ENCODE data around the gene AHNAK2. TPM values are rescaled to one million over a fixed set of nuclear protein-coding genes. Genes with fewer than 3 reads are reported as not detected.
"Not testable (repeated sequence)": the region's sequence is repeated elsewhere in the genome, so short reads cannot be mapped to it uniquely, and the experiment has no call there.

The AHNAK2 gene
- total RNA-seq, 1 experiment from 2014 or later, result 10.4 TPM

- DNase-seq (ENCODE audit: low read depth), result no peak
Measured at GRCh38 chr14:104954746-104955395, 23.3 kb downstream of the AHNAK2 start.

GRCh38 chr14:104953896-104954656 is 24.1 kb downstream of the AHNAK2 start:
- no peak for DNase-seq (ENCODE audit: low read depth)

GRCh38 chr14:104953097-104953496 is 25.1 kb downstream of the AHNAK2 start:
- no peak for DNase-seq (ENCODE audit: low read depth)

DNA sequence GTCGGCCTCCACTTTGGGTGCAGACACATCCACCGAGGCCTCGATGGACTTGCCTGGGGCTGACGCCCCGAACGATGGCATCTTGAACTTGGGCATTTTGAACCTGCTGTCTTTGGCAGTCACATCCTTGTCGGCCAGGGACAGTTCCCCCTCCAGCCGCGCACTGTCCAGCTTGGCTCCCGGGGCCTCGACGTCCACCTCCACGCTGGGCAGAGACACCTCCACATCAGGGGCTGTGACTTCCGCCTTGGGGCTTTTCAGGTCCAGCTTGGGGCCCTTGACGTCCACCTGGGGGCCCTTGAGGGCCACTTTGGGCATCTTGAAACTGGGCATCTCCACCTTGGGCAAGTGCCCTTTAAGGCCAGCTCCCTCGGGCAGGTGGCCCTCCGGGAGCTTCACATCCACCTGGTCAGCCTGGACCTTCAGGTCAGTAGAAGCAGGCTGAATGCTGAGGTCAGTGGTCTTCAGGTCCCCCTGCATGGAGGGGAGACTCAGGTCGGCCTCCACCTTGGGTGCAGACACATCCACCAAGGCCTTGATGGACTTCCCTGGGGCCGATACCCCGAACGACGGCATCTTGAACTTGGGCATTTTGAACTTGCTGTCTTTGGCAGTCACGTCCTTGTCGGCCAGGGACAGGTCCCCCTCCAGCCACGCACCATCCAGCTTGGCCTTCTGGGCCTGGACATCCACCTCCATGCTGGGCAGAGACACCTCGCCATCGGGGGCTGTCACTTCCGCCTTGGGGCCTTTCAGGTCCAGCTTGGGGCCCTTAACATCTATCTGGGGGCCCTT is 26.1 kb downstream of the AHNAK2 start:
- not testable (repeated sequence) for DNase-seq (ENCODE audit: low read depth)

GRCh38 chr14:104950701-104951100 is 27.5 kb downstream of the AHNAK2 start:
- not testable (repeated sequence) for DNase-seq (ENCODE audit: low read depth)

- DNase-seq (ENCODE audit: low read depth), result no peak
Measured at GRCh38 chr14:104950021-104950420, 28.2 kb downstream of the AHNAK2 start.

GRCh38 chr14:104949406-104949955 is 28.7 kb downstream of the AHNAK2 start:
- not testable (repeated sequence) for DNase-seq (ENCODE audit: low read depth)

GRCh38 chr14:104948736-104949031 is 29.5 kb downstream of the AHNAK2 start:
- DNase-seq (ENCODE audit: low read depth), result no peak

DNA sequence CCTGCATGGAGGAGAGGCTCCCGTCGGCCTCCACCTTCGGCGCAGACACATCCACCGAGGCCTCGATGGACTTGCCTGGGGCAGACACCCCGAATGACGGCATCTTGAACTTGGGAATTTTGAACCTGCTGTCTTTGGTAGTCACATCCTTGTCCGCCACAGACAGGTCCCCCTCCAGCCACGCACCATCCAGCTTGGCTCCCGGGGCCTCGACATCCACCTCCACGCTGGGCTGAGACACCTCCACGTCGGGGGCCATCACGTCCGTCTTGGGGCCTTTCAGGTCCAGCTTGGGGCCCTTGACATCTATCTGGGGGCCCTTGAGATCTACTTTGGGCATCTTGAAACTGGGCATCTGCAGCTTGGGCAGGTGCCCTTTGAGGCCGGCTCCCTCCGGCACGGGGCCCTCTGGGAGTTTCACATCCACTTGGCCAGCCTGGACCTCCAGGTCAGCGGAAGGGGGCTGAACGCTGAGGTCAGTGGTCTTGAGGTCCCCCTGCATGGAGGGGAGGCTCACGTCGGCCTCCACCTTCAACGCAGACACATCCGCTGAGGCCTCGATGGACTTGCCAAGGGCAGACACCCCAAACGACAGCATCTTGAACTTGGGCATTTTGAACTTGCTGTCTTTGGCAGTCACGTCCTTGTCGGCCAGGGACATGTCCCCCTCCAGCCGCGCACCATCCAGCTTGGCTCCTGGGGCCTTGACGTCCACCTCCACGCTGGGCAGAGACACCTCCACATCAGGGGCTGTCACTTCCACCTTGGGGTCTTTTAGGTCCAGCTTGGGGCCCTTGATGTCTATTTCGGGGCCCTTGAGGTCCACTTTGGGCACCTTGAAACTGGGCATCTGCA is 30.1 kb downstream of the AHNAK2 start:
- not testable (repeated sequence) for DNase-seq (ENCODE audit: low read depth)

- not testable (repeated sequence) for DNase-seq (ENCODE audit: low read depth)
Measured at GRCh38 chr14:104947201-104947600, 31.0 kb downstream of the AHNAK2 start.

DNA sequence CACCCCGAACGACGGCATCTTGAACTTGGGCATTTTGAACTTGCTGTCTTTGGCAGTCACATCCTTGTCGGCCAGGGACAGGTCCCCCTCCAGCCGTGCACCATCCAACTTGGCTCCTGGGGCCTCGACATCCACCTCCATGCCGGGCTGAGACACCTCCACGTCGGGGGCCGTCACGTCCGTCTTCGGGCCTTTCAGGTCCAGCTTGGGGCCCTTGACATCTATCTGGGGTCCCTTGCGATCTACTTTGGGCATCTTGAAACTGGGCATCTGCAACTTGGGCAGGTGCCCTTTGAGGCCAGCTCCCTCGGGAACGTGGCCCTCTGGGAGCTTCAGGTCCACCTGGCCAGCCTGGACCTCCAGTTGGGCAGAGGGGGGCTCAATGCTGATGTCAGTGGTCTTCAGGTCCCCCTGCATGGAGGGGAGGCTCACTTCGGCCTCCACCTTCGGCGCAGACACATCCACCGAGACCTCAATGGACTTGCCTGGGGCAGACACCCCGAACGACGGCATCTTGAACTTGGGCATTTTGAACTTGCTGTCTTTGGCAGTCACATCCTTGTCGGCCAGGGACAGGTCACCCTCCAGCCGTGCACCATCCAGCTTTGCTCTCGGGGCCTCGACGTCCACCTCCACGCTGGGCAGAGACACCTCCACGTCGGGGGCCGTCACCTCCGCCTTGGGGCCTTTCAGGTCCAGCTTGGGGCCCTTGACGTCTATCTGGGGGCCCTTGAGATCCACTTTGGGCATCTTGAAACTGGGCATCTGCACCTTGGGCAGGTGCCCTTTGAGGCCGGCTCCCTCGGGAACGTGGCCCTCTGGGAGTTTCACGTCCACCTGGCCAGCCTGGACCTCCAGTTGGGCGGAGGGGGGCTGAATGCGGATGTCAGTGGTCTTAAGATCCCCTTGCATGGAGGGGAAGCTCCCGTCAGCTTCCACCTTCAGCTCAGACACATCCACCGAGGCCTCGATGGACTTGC is 31.9 kb downstream of the AHNAK2 start:
- not testable (repeated sequence) for DNase-seq (ENCODE audit: low read depth)

GRCh38 chr14:104945266-104945665 is 32.9 kb downstream of the AHNAK2 start:
- DNase-seq (ENCODE audit: low read depth), result not testable (repeated sequence)

DNA sequence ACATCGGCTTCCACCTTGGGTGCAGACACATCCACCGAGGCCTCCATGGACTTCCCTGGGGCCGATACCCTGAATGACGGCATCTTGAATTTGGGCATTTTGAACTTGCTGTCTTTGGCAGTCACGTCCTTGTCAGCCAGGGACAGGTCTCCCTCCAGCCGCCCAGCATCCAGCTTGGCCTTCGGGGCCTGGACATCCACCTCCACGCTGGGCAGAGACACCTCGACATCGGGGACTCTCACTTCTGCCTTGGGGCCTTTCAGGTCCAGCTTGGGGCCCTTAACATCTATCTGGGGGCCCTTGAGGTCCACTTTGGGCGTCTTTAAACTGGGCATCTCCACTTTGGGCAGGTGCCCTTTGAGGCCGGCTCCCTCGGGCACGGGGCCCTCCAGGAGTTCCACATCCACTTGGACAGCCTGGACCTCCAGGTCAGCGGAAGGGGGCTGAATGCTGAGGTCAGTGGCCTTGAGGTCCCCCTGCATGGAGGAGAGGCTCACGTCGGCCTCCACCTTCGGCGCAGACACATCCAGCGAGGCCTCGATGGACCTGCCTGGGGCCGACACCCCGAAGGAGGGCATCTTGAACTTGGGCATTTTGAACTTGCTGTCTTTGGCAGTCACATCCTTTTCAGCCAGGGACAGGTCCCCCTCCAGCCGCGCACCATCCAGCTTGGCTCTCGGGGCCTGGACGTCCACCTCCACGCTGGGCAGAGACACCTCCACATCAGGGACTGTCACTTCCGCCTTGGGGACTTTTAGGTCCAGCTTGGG is 33.6 kb downstream of the AHNAK2 start:
- not testable (repeated sequence) for DNase-seq (ENCODE audit: low read depth)

GRCh38 chr14:104944016-104944308 is 34.2 kb downstream of the AHNAK2 start:
- not testable (repeated sequence) for DNase-seq (ENCODE audit: low read depth)

DNA sequence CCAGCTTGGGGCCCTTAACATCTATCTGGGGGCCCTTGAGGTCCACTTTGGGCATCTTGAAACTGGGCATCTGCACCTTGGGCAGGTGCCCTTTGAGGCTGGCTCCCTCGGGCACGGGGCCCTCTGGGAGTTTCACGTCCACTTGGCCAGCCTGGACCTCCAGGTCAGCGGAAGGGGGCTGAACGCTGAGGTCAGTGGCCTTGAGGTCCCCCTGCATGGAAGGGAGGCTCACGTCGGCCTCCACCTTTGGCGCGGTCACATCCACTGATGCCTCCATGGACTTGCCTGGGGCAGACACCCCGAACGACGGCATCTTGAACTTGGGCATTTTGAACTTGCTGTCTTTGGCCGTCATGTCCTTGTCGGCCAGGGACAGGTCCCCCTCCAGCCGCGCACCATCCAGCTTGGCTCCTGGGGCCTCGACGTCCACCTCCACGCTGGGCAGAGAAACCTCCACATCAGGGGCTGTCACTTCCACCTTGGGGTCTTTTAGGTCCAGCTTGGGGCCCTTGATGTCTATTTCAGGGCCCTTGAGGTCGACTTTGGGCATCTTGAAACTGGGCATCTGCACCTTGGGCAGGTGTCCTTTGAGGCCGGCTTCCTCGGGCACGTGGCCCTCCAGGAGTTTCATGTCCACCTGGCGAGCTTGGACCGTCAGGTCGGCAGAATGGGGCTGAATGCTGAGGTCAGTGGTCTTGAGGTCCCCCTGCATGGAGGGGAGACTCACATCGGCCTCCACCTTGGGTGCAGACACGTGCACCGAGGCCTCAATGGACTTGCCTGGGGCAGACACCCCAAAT is 34.8 kb downstream of the AHNAK2 start:
- not testable (repeated sequence) for DNase-seq (ENCODE audit: low read depth)

GRCh38 chr14:104942586-104942985 is 35.6 kb downstream of the AHNAK2 start:
- no peak for DNase-seq (ENCODE audit: low read depth)

GRCh38 chr14:104941508-104942365 is 36.4 kb downstream of the AHNAK2 start:
- DNase-seq (ENCODE audit: low read depth), result no peak

Data from Daoy (cell line).